ENCODE results near the gene TRPM3.

The TRPM3 gene

GRCh38 chr9:70802758-70803436, 318.5 kb downstream of the TRPM3 start:
- no peak for TF ChIP-seq CTCF (IDR thresholded peaks at IDR 0.05)

- no peak for TF ChIP-seq CTCF (IDR thresholded peaks at IDR 0.05)
Measured at GRCh38 chr9:70802206-70802605, 319.2 kb downstream of the TRPM3 start.

- no peak for TF ChIP-seq CTCF (IDR thresholded peaks at IDR 0.05)
Measured at GRCh38 chr9:70801181-70801829, 320.1 kb downstream of the TRPM3 start.

- no peak for TF ChIP-seq CTCF (IDR thresholded peaks at IDR 0.05)
Measured at GRCh38 chr9:70798018-70798417, 323.4 kb downstream of the TRPM3 start.

GRCh38 chr9:70795841-70796240, 325.6 kb downstream of the TRPM3 start:
- no peak for TF ChIP-seq CTCF (IDR thresholded peaks at IDR 0.05)

- TF ChIP-seq CTCF (IDR thresholded peaks at IDR 0.05), result no peak
Measured at GRCh38 chr9:70792796-70793195, 328.6 kb downstream of the TRPM3 start.

GRCh38 chr9:70791936-70792335, 329.5 kb downstream of the TRPM3 start:
- no peak for TF ChIP-seq CTCF (IDR thresholded peaks at IDR 0.05)

All from LNCAP (cell line).